PC-9 (cell line): ENCODE measurements around the gene RAD21L1. TPM values are rescaled to one million over a fixed set of nuclear protein-coding genes. Genes with fewer than 3 reads are reported as not detected.

Source experiments
- BruUV-seq: library from RNA; stranded (reverse); fragments of 400-500 nt; replicated peaks from 2 replicates; lab custom pipeline; 2021; lab: Mats Ljungman, UMichigan
- CTCF ChIA-PET: fragments of 300-600 bp; sonication (Branson Sonifier 250); formaldehyde crosslinking; loops from one replicate; lab custom pipeline; 2022; ENCODE audit warnings: antibody characterized with exemption; lab: Charles Lee
- POLR2A ChIA-PET: fragments of 300-600 bp; sonication (Branson Sonifier 250); formaldehyde crosslinking; loops from one replicate; lab custom pipeline; 2022; ENCODE audit warnings: antibody characterized with exemption; ENCODE audit not compliant: unreplicated experiment; lab: Charles Lee
- DNase-seq, 2 experiments: peaks; one replicate each; pipeline versions ENCODE4 v3.0.0 to v3.0.0-alpha.2; 2015 to 2022; ENCODE audit warnings: mixed read lengths in 1 of 2
- H2AFZ ChIP-seq: fragments of 200-600 bp; sonication (generic); 2 replicates; pipeline ENCODE4 v1.8.1; 2017; ENCODE audit warnings: antibody characterized with exemption
- H3F3A ChIP-seq: fragments of 200-600 bp; sonication (generic); 2 replicates; pipeline ENCODE4 v1.8.1; 2017; ENCODE audit warnings: antibody characterized with exemption, mild to moderate bottlenecking, low read depth; ENCODE audit not compliant: insufficient read depth
- H3K27ac ChIP-seq: fragments of 200-600 bp; sonication (generic); 2 replicates; pipeline ENCODE4 v1.6.1; 2016; ENCODE audit warnings: mixed run types
- H3K27me3 ChIP-seq: fragments of 200-600 bp; sonication (generic); 2 replicates; pipeline ENCODE4 v1.6.1; 2016; ENCODE audit warnings: low read depth, mixed run types; ENCODE audit not compliant: insufficient read depth
- H3K36me3 ChIP-seq: fragments of 200-600 bp; sonication (generic); 2 replicates; pipeline ENCODE4 v1.6.1; 2016; ENCODE audit warnings: low read depth, mixed run types
- H3K4me1 ChIP-seq: fragments of 200-600 bp; sonication (generic); replicated peaks from 2 replicates; pipeline ENCODE4 v1.6.1; 2016; ENCODE audit warnings: mixed run types; ENCODE audit not compliant: insufficient read depth
- H3K4me2 ChIP-seq: fragments of 200-600 bp; sonication (generic); 2 replicates; pipeline ENCODE4 v1.6.1; 2017; ENCODE audit warnings: mixed run types
- H3K4me3 ChIP-seq: fragments of 200-600 bp; sonication (generic); 2 replicates; pipeline ENCODE4 v1.6.1; 2016; ENCODE audit warnings: mixed run types
- H3K79me2 ChIP-seq: fragments of 200-600 bp; sonication (generic); 2 replicates; pipeline ENCODE4 v1.6.1; 2017; ENCODE audit warnings: low read depth, mixed run types
- H3K9me2 ChIP-seq: fragments of 200-600 bp; sonication (generic); 2 replicates; pipeline ENCODE4 v1.8.1; 2017; ENCODE audit warnings: mild to moderate bottlenecking; ENCODE audit not compliant: insufficient read depth
- H3K9me3 ChIP-seq: fragments of 200-600 bp; sonication (generic); 2 replicates; pipeline ENCODE4 v1.8.1; 2016; ENCODE audit warnings: low read depth; ENCODE audit not compliant: insufficient read depth
- H4K20me1 ChIP-seq: fragments of 200-600 bp; sonication (generic); 2 replicates; pipeline ENCODE4 v1.8.1; 2017; ENCODE audit not compliant: insufficient read depth
- CTCF ChIP-seq: fragments of 200-600 bp; sonication (generic); conservative IDR thresholded peaks from 2 replicates; pipeline ENCODE4 v1.6.1; 2017; ENCODE audit warnings: mixed run types, antibody characterized with exemption, mild to moderate bottlenecking, moderate library complexity
- EZH2 ChIP-seq: fragments of 200-600 bp; sonication (generic); IDR thresholded peaks from 2 replicates; pipeline ENCODE4 v1.8.0; 2017; ENCODE audit warnings: antibody characterized with exemption, low read depth
- intact Hi-C: fragments of 100-400 bp; cut with micrococcal nuclease; formaldehyde crosslinking; loops from one replicate; pipeline ENCODE4 v1.10.0; 2022; ENCODE audit not compliant: unreplicated experiment
- total RNA-seq: library from RNA; stranded (reverse); gene quantifications from 2 replicates; pipeline ENCODE4 v1.2.3, GENCODE V29; 2021

Gene RAD21L1
- total RNA-seq, 1 experiment from 2014 or later, result not detected

- ChIA-PET CTCF (no interaction called here), POLR2A (no interaction called here)
- Histone ChIP-seq H3K4me1 (peaks cover 4% of the 10 kb centered on the region; the same call in 1 of the 2 replicates), H3K27ac (no peak overlapping the region), H3K4me2 (peak overlapping the region; percentile 78), H2AFZ (peak overlapping the region; percentile 91), H3K79me2 (no peaks in the 10 kb centered on the region), H3K4me3 (peak overlapping the region; percentile 69), H3K36me3 (no peaks in the 10 kb centered on the region), H4K20me1 (no peaks in the 10 kb centered on the region), H3F3A (peaks cover 18% of the 10 kb centered on the region; the same call in 1 of the 2 replicates), H3K9me2 (no peaks in the 10 kb centered on the region), H3K9me3 (peaks cover 4% of the 10 kb centered on the region; the same call in 1 of the 2 replicates), H3K27me3 (no peaks in the 10 kb centered on the region)
- no peak for TF ChIP-seq CTCF
- TF ChIP-seq EZH2, result no peak
- BruUV-seq, result no TSS peak
- DNase-seq, result no peak
- intact Hi-C loops, result loop anchor here (5.0 kb wide), 1 partner anchor 38 kb away; the partner anchor contains the start of gene RAD21L1
Observed at GRCh38 chr20:1265226-1265915, 39.5 kb downstream of the RAD21L1 start.

GRCh38 chr20:1265916-1266166, 40.0 kb downstream of the RAD21L1 start:
- peak overlapping the region; percentile 78 for H3K4me2 ChIP-seq
- no TSS peak for BruUV-seq
- intact Hi-C loops, result loop anchor here (5.0 kb wide), 1 partner anchor 39 kb away; the partner anchor contains the start of gene RAD21L1
- H3K36me3 ChIP-seq, result no peaks in the 10 kb centered on the region
- peaks cover 4% of the 10 kb centered on the region; the same call in 1 of the 2 replicates for H3K9me3 ChIP-seq
- CTCF ChIA-PET, result no interaction called here
- no peaks in the 10 kb centered on the region for H4K20me1 ChIP-seq
- TF ChIP-seq EZH2 (no peak), CTCF (no peak)
- DNase-seq, result no peak
- peak overlapping the region; percentile 91 for H2AFZ ChIP-seq
- H3K27me3 ChIP-seq, result no peaks in the 10 kb centered on the region
- H3K4me1 ChIP-seq, result peaks cover 4% of the 10 kb centered on the region; the same call in 1 of the 2 replicates
- POLR2A ChIA-PET, result no interaction called here
- H3K79me2 ChIP-seq, result no peaks in the 10 kb centered on the region
- H3K27ac ChIP-seq, result no peak overlapping the region
- H3K9me2 ChIP-seq, result no peaks in the 10 kb centered on the region
- peak overlapping the region; percentile 69 for H3K4me3 ChIP-seq
- peaks cover 18% of the 10 kb centered on the region; the same call in 1 of the 2 replicates for H3F3A ChIP-seq

GRCh38 chr20:1266167-1266973, 40.5 kb downstream of the RAD21L1 start, which contains the start of gene SNPH:
TSS of gene SNPH (plus strand) at chr20:1266294. CDS start at chr20:1296240, 29,946 bp downstream.
- H2AFZ ChIP-seq, result peak within 1 kb of the TSS; percentile 91
- no peaks in the 10 kb centered on the region for H3K9me2 ChIP-seq
- intact Hi-C loops, result loop anchor here (5.0 kb wide), 1 partner anchor 39 kb away; the partner anchor contains the start of gene RAD21L1
- ChIA-PET CTCF (interaction anchor here (0.6 to 0.7 kb wide), 2 partner anchors 73 to 111 kb away, joined by 4 to 6 read pairs; no protein-coding TSS in a partner anchor), POLR2A (interaction anchor here (0.5 kb wide), 1 partner anchor 18 kb away, joined by 3 read pairs; no protein-coding TSS in a partner anchor)
- no peaks in the 10 kb centered on the region for H3K27me3 ChIP-seq
- H3F3A ChIP-seq, result peaks cover 18% of the 10 kb centered on the region; the same call in 1 of the 2 replicates
- H3K9me3 ChIP-seq, result peaks cover 4% of the 10 kb centered on the region; the same call in 1 of the 2 replicates
- BruUV-seq, result no TSS peak
- no peaks in the 10 kb centered on the region for H3K79me2 ChIP-seq
- H4K20me1 ChIP-seq, result no peaks in the 10 kb centered on the region
- no peak for TF ChIP-seq CTCF
- H3K4me2 ChIP-seq, result peak within 1 kb of the TSS; percentile 78
- H3K4me3 ChIP-seq, result peak within 1 kb of the TSS; percentile 69
- H3K27ac ChIP-seq, result no peak within 1 kb of the TSS
- peaks cover 4% of the 10 kb centered on the region; the same call in 1 of the 2 replicates for H3K4me1 ChIP-seq
- peak in 1 of 2 experiments; percentile 66 for DNase-seq
- no peaks in the 10 kb centered on the region for H3K36me3 ChIP-seq
